HEK293 (cell line): ENCODE data around the gene WDR88.

Experiments used
- CTCF ChIA-PET: fragments of 350-600 bp; formaldehyde crosslinking; extraction: SDS; loops from one replicate; lab custom pipeline; 2021; ENCODE audit warnings: antibody characterized with exemption; lab: Yijun Ruan, JAX
- POLR2A ChIA-PET: fragments of 300-600 bp; formaldehyde crosslinking; extraction: SDS; loops from one replicate; lab custom pipeline; 2020; ENCODE audit warnings: antibody characterized with exemption, inconsistent platforms; lab: Yijun Ruan, JAX
- H3K27ac ChIP-seq: fragments of 200-500 bp; sonication (Bioruptor generic); 2 replicates; pipeline ENCODE4 v1.5.1; 2014; ENCODE audit warnings: low read depth, low read length, control low read depth, inconsistent platforms; ENCODE audit errors: extremely low read depth
- H3K36me3 ChIP-seq, 2 experiments: fragments of 200-500 bp in 1 of 2; sonication (Bioruptor generic) in 1 of 2; 1 replicate in 1 of 2; 2 replicates in 1 of 2; pipeline ENCODE4 v1.5.1; 2014 to 2017; ENCODE audit warnings: inconsistent platforms in 2 of 2, low read length in 2 of 2; ENCODE audit not compliant: control insufficient read depth in 2 of 2, insufficient read depth in 1 of 2
- H3K4me1 ChIP-seq: fragments of 200-500 bp; sonication (Bioruptor generic); 2 replicates; pipeline ENCODE4 v1.5.1; 2014; ENCODE audit warnings: mild to moderate bottlenecking, low read length, inconsistent platforms; ENCODE audit not compliant: control insufficient read depth, insufficient read depth
- H3K4me3 ChIP-seq: 2 replicates; pipeline ENCODE4 v1.5.1; 2011; ENCODE audit warnings: low read depth, mild to moderate bottlenecking, control low read depth, low read length, moderate library complexity
- H3K9me3 ChIP-seq: fragments of 200-500 bp; sonication (Bioruptor generic); 2 replicates; pipeline ENCODE4 v1.5.1; 2014; ENCODE audit warnings: low read depth, low read length, inconsistent platforms; ENCODE audit not compliant: control insufficient read depth, insufficient read depth
- GLI2 ChIP-seq: fragments of 450-650 bp; formaldehyde crosslinking; IDR thresholded peaks from 2 replicates; pipeline ENCODE4; 2017; ENCODE audit warnings: missing biosample characterization, missing genetic modification characterization, low read depth, borderline replicate concordance
- GLIS2 ChIP-seq: fragments of 450-650 bp; formaldehyde crosslinking; IDR thresholded peaks from 2 replicates; pipeline ENCODE4 v1.5.1; 2016; ENCODE audit warnings: missing biosample characterization, missing genetic modification characterization
- HOXA7 ChIP-seq: sonication (generic); formaldehyde crosslinking; IDR thresholded peaks from 2 replicates; pipeline ENCODE4 v1.8.1; 2022; ENCODE audit warnings: missing genetic modification reagents, borderline replicate concordance
- KLF1 ChIP-seq: fragments of 450-650 bp; formaldehyde crosslinking; IDR thresholded peaks from 2 replicates; pipeline ENCODE4 v1.5.1; 2016; ENCODE audit warnings: missing biosample characterization, missing genetic modification characterization
- KLF16 ChIP-seq: fragments of 450-650 bp; formaldehyde crosslinking; IDR thresholded peaks from 2 replicates; pipeline ENCODE4 v1.5.1; 2017; ENCODE audit warnings: missing biosample characterization, missing genetic modification characterization
- SP2 ChIP-seq: fragments of 450-650 bp; formaldehyde crosslinking; IDR thresholded peaks from 2 replicates; pipeline ENCODE4 v1.5.1; 2016; ENCODE audit warnings: missing biosample characterization, missing genetic modification characterization
- ZBTB20 ChIP-seq: fragments of 450-650 bp; formaldehyde crosslinking; IDR thresholded peaks from 2 replicates; pipeline ENCODE4 v1.5.1; 2016; ENCODE audit warnings: missing biosample characterization, missing genetic modification characterization
- ZBTB7A ChIP-seq: fragments of 450-650 bp; formaldehyde crosslinking; IDR thresholded peaks from 2 replicates; pipeline ENCODE4 v1.5.1; 2016; ENCODE audit warnings: low read depth, missing biosample characterization, missing genetic modification characterization
- ZFHX2 ChIP-seq: fragments of 450-650 bp; formaldehyde crosslinking; conservative IDR thresholded peaks from 2 replicates; pipeline ENCODE4 v1.5.1; 2016; ENCODE audit warnings: missing biosample characterization, missing genetic modification characterization
- ZNF132 ChIP-seq: fragments of 450-650 bp; formaldehyde crosslinking; IDR thresholded peaks from 2 replicates; pipeline ENCODE4 v1.5.1; 2017; ENCODE audit warnings: missing biosample characterization, missing genetic modification characterization, borderline replicate concordance
- ZNF19 ChIP-seq: fragments of 450-650 bp; formaldehyde crosslinking; IDR thresholded peaks from 2 replicates; pipeline ENCODE4; 2016; ENCODE audit warnings: missing biosample characterization, missing genetic modification characterization, low read depth
- ZNF239 ChIP-seq: fragments of 450-650 bp; formaldehyde crosslinking; IDR thresholded peaks from 2 replicates; pipeline ENCODE4 v1.5.1; 2016; ENCODE audit warnings: missing biosample characterization, missing genetic modification characterization
- ZNF335 ChIP-seq: fragments of 450-650 bp; formaldehyde crosslinking; conservative IDR thresholded peaks from 2 replicates; pipeline ENCODE4 v1.5.1; 2016; ENCODE audit warnings: missing biosample characterization, missing genetic modification characterization
- ZNF350 ChIP-seq: fragments of 450-650 bp; formaldehyde crosslinking; IDR thresholded peaks from 2 replicates; pipeline ENCODE4 v1.5.0; 2017; ENCODE audit warnings: missing biosample characterization, mild to moderate bottlenecking, missing genetic modification characterization
- ZNF354C ChIP-seq: fragments of 450-650 bp; formaldehyde crosslinking; IDR thresholded peaks from 2 replicates; pipeline ENCODE4 v1.5.1; 2016; ENCODE audit warnings: missing biosample characterization, missing genetic modification characterization, low read depth, borderline replicate concordance
- ZNF571 ChIP-seq: fragments of 450-650 bp; formaldehyde crosslinking; IDR thresholded peaks from 2 replicates; pipeline ENCODE4 v1.5.0; 2017; ENCODE audit warnings: missing biosample characterization, missing genetic modification characterization
- ZNF621 ChIP-seq: fragments of 450-650 bp; formaldehyde crosslinking; IDR thresholded peaks from 2 replicates; pipeline ENCODE4 v1.5.1; 2017; ENCODE audit warnings: missing biosample characterization, missing genetic modification characterization
- ZNF629 ChIP-seq: fragments of 450-650 bp; formaldehyde crosslinking; IDR thresholded peaks from 2 replicates; pipeline ENCODE4 v1.5.1; 2017; ENCODE audit warnings: missing biosample characterization, missing genetic modification characterization
- ZNF843 ChIP-seq: fragments of 450-650 bp; formaldehyde crosslinking; IDR thresholded peaks from 2 replicates; pipeline ENCODE4 v1.5.1; 2016; ENCODE audit warnings: missing biosample characterization, missing genetic modification characterization
- TF ChIP-seq, protein P1 (sequence below): fragments of 450-650 bp; formaldehyde crosslinking; IDR thresholded peaks from 2 replicates; pipeline ENCODE4 v1.5.1; 2016; ENCODE audit warnings: missing biosample characterization, missing genetic modification characterization
- TF ChIP-seq, protein P2 (sequence below): fragments of 450-650 bp; formaldehyde crosslinking; IDR thresholded peaks from 2 replicates; pipeline ENCODE4 v1.5.1; 2017; ENCODE audit warnings: missing biosample characterization, missing genetic modification characterization
- TF ChIP-seq, protein P3 (sequence below): fragments of 450-650 bp; formaldehyde crosslinking; IDR thresholded peaks from 2 replicates; pipeline ENCODE4 v1.5.1; 2016; ENCODE audit warnings: missing biosample characterization, missing genetic modification characterization
- TF ChIP-seq, protein P4 (sequence below): fragments of 450-650 bp; formaldehyde crosslinking; IDR thresholded peaks from 2 replicates; pipeline ENCODE4 v1.5.1; 2016; ENCODE audit warnings: missing biosample characterization, missing genetic modification characterization
- TF ChIP-seq, protein P5 (sequence below): fragments of 450-650 bp; formaldehyde crosslinking; IDR thresholded peaks from 2 replicates; pipeline ENCODE4 v1.5.1; 2016; ENCODE audit warnings: missing biosample characterization, missing genetic modification characterization, low read depth

WDR88 gene

DNA sequence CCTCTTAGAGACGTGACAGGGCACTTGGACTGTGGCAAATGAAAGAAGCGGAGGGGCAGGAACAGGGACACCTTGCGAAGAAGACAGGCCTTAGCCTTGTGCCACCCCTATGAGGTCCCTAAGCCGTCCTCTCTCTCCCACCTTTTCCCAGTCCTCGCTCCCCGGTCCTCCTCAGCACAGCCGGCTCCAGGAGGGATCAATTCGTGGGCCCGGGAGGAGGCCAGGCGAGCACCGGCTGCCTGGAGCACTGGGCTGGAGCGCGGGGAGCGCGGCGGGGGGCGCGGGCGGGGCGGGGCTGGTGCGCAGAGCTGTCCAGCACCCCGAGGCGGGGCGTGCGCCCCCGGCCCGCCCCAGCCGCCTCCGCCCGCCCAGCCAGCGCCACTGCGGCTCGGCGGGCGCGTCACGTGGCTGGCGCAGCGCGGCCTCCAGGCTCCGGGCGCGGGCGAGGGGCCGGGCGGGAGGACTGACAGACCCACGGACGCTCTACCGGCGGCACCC, 62.0 kb downstream of the WDR88 start, which contains the start of gene LRP3 (continued):
- TF ChIP-seq ZNF354C (tag by site-specific recombination) (no peak), ZBTB7A (tag by site-specific recombination) (no peak), ZNF621 (tag by site-specific recombination) (no peak), GLIS2 (tag by site-specific recombination) (peak; percentile 67; the same call in 1 of the 2 replicates)
- TF ChIP-seq, protein P1, sequence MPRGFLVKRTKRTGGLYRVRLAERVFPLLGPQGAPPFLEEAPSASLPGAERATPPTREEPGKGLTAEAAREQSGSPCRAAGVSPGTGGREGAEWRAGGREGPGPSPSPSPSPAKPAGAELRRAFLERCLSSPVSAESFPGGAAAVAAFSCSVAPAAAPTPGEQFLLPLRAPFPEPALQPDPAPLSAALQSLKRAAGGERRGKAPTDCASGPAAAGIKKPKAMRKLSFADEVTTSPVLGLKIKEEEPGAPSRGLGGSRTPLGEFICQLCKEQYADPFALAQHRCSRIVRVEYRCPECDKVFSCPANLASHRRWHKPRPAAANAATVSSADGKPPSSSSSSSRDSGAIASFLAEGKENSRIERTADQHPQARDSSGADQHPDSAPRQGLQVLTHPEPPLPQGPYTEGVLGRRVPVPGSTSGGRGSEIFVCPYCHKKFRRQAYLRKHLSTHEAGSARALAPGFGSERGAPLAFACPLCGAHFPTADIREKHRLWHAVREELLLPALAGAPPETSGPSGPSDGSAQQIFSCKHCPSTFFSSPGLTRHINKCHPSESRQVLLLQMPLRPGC (tag by site-specific recombination) = no peak

DNA sequence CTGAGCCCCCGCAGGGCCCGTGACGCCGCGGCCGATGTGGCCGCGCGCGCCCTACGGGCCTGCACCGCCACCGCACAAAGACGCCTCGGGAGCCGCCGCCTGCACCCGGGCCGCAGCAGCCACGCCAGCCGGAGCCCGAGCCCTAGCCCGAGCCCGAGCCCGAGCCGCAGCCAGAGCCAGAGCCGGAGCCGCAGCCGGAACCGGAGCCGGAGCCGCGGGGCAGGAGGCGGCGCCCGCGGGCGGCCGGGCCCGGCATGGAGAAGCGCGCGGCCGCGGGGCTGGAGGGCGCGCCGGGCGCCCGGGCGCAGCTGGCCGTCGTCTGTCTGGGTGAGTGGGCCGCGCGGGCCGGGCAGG, 62.6 kb downstream of the WDR88 start:
- Histone ChIP-seq H3K9me3 (no peaks in the 10 kb centered on the region), H3K27ac (peak overlapping the region; percentile 95; the same call in 1 of the 2 replicates), H3K36me3 (peaks cover 27 to 31% of the 10 kb centered on the region in 2 experiments), H3K4me3 (peak overlapping the region; percentile 47), H3K4me1 (peaks cover 11% of the 10 kb centered on the region)
- POLR2A ChIA-PET = interaction anchor here (0.9 kb wide), 1 partner anchor 10 kb away, joined by 5 read pairs; no protein-coding TSS in a partner anchor
- CTCF ChIA-PET = interaction anchor here (0.5 to 12.3 kb wide), 4 partner anchors 10 to 583 kb away, joined by 3 to 154 read pairs (median 40); no protein-coding TSS in a partner anchor
- no peak for TF ChIP-seq ZNF335 (tag by site-specific recombination)
- no peak for TF ChIP-seq HOXA7 (CRISPR knock-in tag)
- TF ChIP-seq ZNF350 (tag by site-specific recombination) = no peak
- TF ChIP-seq, protein P2, sequence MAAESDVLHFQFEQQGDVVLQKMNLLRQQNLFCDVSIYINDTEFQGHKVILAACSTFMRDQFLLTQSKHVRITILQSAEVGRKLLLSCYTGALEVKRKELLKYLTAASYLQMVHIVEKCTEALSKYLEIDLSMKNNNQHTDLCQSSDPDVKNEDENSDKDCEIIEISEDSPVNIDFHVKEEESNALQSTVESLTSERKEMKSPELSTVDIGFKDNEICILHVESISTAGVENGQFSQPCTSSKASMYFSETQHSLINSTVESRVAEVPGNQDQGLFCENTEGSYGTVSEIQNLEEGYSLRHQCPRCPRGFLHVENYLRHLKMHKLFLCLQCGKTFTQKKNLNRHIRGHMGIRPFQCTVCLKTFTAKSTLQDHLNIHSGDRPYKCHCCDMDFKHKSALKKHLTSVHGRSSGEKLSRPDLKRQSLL (tag by site-specific recombination) = peak; percentile 47; the same call in 1 of the 2 replicates
- TF ChIP-seq, protein P3, sequence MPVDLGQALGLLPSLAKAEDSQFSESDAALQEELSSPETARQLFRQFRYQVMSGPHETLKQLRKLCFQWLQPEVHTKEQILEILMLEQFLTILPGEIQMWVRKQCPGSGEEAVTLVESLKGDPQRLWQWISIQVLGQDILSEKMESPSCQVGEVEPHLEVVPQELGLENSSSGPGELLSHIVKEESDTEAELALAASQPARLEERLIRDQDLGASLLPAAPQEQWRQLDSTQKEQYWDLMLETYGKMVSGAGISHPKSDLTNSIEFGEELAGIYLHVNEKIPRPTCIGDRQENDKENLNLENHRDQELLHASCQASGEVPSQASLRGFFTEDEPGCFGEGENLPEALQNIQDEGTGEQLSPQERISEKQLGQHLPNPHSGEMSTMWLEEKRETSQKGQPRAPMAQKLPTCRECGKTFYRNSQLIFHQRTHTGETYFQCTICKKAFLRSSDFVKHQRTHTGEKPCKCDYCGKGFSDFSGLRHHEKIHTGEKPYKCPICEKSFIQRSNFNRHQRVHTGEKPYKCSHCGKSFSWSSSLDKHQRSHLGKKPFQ = no peak

DNA sequence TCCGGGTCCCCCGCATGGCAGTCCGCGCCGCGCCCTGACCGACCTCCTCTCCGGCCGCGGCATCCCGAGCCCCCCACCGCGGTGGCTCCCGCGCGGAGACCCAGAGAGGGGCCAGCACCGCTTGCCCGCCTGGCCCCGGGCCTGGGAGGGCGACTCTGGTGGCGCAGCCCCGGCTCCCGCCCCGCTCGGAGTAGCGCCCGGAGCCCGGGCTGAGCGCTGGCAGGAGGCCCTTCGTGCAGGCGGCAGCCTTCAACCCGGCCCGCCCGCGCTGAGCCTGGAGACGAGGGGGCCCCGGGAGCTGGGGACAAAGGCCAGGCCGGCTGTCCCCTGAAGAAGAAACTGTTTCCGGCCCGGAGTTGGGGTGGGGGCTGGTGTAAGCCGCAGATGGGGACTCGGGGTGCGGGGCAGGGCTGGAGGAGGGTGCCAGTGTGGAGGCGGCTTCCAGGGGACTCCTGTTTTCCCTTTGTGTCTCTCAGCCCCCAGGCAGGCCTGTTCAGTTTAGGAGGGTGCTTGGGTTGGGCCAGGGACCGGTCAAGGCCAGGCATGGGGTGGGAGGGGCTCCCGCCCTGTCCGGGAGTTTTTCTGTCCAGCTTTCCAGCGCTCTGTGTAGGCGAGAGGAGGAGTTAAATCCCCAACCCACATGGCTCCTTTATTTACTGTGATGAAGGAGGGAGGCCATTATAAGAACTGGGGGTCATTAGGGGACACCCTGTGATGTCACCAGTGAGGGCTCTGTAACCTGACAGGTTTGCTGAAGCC, 63.2 kb downstream of the WDR88 start:
- no peaks in the 10 kb centered on the region for H3K9me3 ChIP-seq
- peak overlapping the region; percentile 95 for H3K27ac ChIP-seq
- CTCF ChIA-PET = interaction anchor here (0.8 to 12.3 kb wide), 5 partner anchors 11 to 583 kb away, joined by 3 to 154 read pairs (median 3); no protein-coding TSS in a partner anchor
- H3K36me3 ChIP-seq = peaks cover 28 to 36% of the 10 kb centered on the region in 2 experiments
- peaks cover 10% of the 10 kb centered on the region for H3K4me1 ChIP-seq
- H3K4me3 ChIP-seq = peak overlapping the region; percentile 47
- POLR2A ChIA-PET = interaction anchor here (0.9 to 5.2 kb wide), 4 partner anchors 11 to 19 kb away, joined by 4 to 30 read pairs (median 6); no protein-coding TSS in a partner anchor
- TF ChIP-seq, protein P4, sequence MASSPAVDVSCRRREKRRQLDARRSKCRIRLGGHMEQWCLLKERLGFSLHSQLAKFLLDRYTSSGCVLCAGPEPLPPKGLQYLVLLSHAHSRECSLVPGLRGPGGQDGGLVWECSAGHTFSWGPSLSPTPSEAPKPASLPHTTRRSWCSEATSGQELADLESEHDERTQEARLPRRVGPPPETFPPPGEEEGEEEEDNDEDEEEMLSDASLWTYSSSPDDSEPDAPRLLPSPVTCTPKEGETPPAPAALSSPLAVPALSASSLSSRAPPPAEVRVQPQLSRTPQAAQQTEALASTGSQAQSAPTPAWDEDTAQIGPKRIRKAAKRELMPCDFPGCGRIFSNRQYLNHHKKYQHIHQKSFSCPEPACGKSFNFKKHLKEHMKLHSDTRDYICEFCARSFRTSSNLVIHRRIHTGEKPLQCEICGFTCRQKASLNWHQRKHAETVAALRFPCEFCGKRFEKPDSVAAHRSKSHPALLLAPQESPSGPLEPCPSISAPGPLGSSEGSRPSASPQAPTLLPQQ (tag by site-specific recombination) = peak; percentile 50; the same call in 1 of the 2 replicates
- TF ChIP-seq ZNF239 (tag by site-specific recombination) = no peak
- no peak for TF ChIP-seq ZNF571 (tag by site-specific recombination)
- peak; percentile 59 for TF ChIP-seq SP2 (tag by site-specific recombination)
- TF ChIP-seq KLF16 (tag by site-specific recombination) = peak; percentile 46; the same call in 1 of the 2 replicates
- TF ChIP-seq ZFHX2 (tag by site-specific recombination) = peak; percentile 94
- no peak for TF ChIP-seq ZNF132 (tag by site-specific recombination)
- TF ChIP-seq, protein P5, sequence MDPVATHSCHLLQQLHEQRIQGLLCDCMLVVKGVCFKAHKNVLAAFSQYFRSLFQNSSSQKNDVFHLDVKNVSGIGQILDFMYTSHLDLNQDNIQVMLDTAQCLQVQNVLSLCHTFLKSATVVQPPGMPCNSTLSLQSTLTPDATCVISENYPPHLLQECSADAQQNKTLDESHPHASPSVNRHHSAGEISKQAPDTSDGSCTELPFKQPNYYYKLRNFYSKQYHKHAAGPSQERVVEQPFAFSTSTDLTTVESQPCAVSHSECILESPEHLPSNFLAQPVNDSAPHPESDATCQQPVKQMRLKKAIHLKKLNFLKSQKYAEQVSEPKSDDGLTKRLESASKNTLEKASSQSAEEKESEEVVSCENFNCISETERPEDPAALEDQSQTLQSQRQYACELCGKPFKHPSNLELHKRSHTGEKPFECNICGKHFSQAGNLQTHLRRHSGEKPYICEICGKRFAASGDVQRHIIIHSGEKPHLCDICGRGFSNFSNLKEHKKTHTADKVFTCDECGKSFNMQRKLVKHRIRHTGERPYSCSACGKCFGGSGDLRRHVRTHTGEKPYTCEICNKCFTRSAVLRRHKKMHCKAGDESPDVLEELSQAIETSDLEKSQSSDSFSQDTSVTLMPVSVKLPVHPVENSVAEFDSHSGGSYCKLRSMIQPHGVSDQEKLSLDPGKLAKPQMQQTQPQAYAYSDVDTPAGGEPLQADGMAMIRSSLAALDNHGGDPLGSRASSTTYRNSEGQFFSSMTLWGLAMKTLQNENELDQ (tag by site-specific recombination) = no peak
- TF ChIP-seq ZBTB20 (tag by site-specific recombination) = peak; percentile 99
- no peak for TF ChIP-seq ZNF19 (tag by site-specific recombination)
- no peak for TF ChIP-seq ZNF843
- peak; percentile 95 for TF ChIP-seq ZNF629 (tag by site-specific recombination)
- no peak for TF ChIP-seq GLI2
- TF ChIP-seq KLF1 (tag by site-specific recombination) = no peak
